PC-3 (cell line): ENCODE results near the gene BEND7. TPM values are rescaled to one million over a fixed set of nuclear protein-coding genes. Genes with fewer than 3 reads are reported as not detected.

ENCODE experiments used
- ATAC-seq: fragments of 200-7000 bp; cut with Tn5 transposase; 2 replicates; pipeline ENCODE4 v1.9.1; 2020; ENCODE audit warnings: mild to moderate bottlenecking, moderate library complexity
- BruUV-seq: library from RNA; stranded (reverse); fragments of 400-500 nt; replicated peaks from 2 replicates; lab custom pipeline; 2021; lab: Mats Ljungman, UMichigan
- CTCF ChIA-PET: fragments of 300-600 bp; sonication (Branson Sonifier 250); formaldehyde crosslinking; loops from one replicate; lab custom pipeline; 2022; ENCODE audit warnings: antibody characterized with exemption; lab: Charles Lee
- POLR2A ChIA-PET: fragments of 300-600 bp; sonication (Branson Sonifier 250); formaldehyde crosslinking; loops from one replicate; lab custom pipeline; 2022; ENCODE audit warnings: antibody characterized with exemption; ENCODE audit not compliant: unreplicated experiment; lab: Charles Lee
- DNase-seq: peaks from one replicate; pipeline ENCODE4 v3.0.0-alpha.2; 2015
- H2AFZ ChIP-seq: fragments of 300-600 bp; sonication (generic); 2 replicates; pipeline ENCODE4 v1.6.0; 2016; ENCODE audit warnings: antibody characterized with exemption, low read length
- H3F3A ChIP-seq: fragments of 300-600 bp; sonication (generic); one replicate; pipeline ENCODE4 v1.6.0; 2017; ENCODE audit warnings: antibody characterized with exemption, low read length, control low read depth, mild to moderate bottlenecking; ENCODE audit not compliant: unreplicated experiment
- H3K27ac ChIP-seq: fragments of 300-600 bp; sonication (generic); 2 replicates; pipeline ENCODE4 v1.5.1; 2016; ENCODE audit warnings: mild to moderate bottlenecking, low read length
- H3K27me3 ChIP-seq: fragments of 300-600 bp; sonication (generic); 2 replicates; pipeline ENCODE4 v1.6.1; 2016; ENCODE audit warnings: low read length, mixed read lengths
- H3K36me3 ChIP-seq: fragments of 300-600 bp; sonication (generic); 2 replicates; pipeline ENCODE4 v1.6.1; 2016; ENCODE audit warnings: low read depth, mixed run types, low read length, mixed read lengths
- H3K4me1 ChIP-seq: fragments of 300-600 bp; sonication (generic); 2 replicates; pipeline ENCODE4 v1.5.1; 2016; ENCODE audit warnings: low read length; ENCODE audit not compliant: insufficient read depth
- H3K4me2 ChIP-seq: fragments of 300-600 bp; sonication (generic); 2 replicates; pipeline ENCODE4 v1.6.0; 2016; ENCODE audit warnings: low read length
- H3K4me3 ChIP-seq: fragments of 300-600 bp; sonication (generic); 2 replicates; pipeline ENCODE4 v1.5.1; 2016; ENCODE audit warnings: mild to moderate bottlenecking, low read length, mixed read lengths
- H3K79me2 ChIP-seq: fragments of 300-600 bp; sonication (generic); 2 replicates; pipeline ENCODE4 v1.6.1; 2017; ENCODE audit warnings: low read length, mixed read lengths
- H3K9ac ChIP-seq: fragments of 300-600 bp; sonication (generic); 2 replicates; pipeline ENCODE4 v1.6.0; 2016; ENCODE audit warnings: mild to moderate bottlenecking, low read length
- H3K9me2 ChIP-seq: fragments of 300-600 bp; sonication (generic); replicated peaks from 2 replicates; pipeline ENCODE4 v1.6.1; 2016; ENCODE audit warnings: mixed run types, low read length, mixed read lengths
- H3K9me3 ChIP-seq: fragments of 300-600 bp; sonication (generic); 2 replicates; pipeline ENCODE4 v1.6.1; 2016; ENCODE audit warnings: low read length, mixed read lengths
- H4K20me1 ChIP-seq: fragments of 300-600 bp; sonication (generic); 2 replicates; pipeline ENCODE4 v1.6.1; 2016; ENCODE audit warnings: low read length, mixed read lengths
- CTCF ChIP-seq: fragments of 300-600 bp; sonication (generic); conservative IDR thresholded peaks from 2 replicates; pipeline ENCODE4 v1.5.1; 2017; ENCODE audit warnings: antibody characterized with exemption, low read depth, mild to moderate bottlenecking, low read length
- EZH2 ChIP-seq: fragments of 300-600 bp; sonication (generic); IDR thresholded peaks from one replicate; pipeline ENCODE4 v1.6.1; 2017; ENCODE audit warnings: antibody characterized with exemption, mild to moderate bottlenecking, low read length; ENCODE audit not compliant: unreplicated experiment
- EZH2phosphoT487 ChIP-seq: fragments of 300-600 bp; sonication (generic); IDR thresholded peaks from 2 replicates; pipeline ENCODE4 v1.6.1; 2018; ENCODE audit warnings: mild to moderate bottlenecking, antibody characterized with exemption, low read length, borderline replicate concordance
- intact Hi-C: fragments of 100-400 bp; cut with micrococcal nuclease; formaldehyde crosslinking; loops from 2 replicates; pipeline ENCODE4 v1.9.0; 2023
- total RNA-seq: library from RNA; depleted of rRNA; stranded (reverse); fragments of >200 nt; gene quantifications from 2 replicates; pipeline ENCODE4 v1.2.3, GENCODE V29; 2014

The BEND7 gene
- total RNA-seq, 1 experiment from 2014 or later = 2.6 TPM

DNA sequence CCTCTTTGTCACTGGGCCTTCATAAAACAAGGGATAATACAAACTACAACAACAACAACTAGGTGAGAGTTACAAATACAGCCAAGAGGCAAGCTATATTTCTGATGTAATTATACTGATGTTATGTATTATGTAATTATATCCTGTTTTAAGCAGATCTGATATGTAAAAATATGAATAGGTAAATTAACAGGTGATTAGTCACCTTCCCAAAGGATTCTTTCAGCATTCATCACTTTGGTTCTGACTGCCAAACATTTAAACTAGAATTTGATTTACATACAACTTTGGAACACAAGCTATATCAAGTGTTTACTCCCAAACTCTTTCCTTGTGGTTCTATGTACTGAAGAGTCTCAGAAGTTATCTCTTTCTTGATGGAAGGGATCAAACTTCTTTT lies 53.7 kb downstream of the BEND7 start:
- POLR2A ChIA-PET = no interaction called here
- no peaks in the 10 kb centered on the region for H3K4me1 ChIP-seq
- no peak overlapping the region for H3K4me3 ChIP-seq
- H4K20me1 ChIP-seq = no peaks in the 10 kb centered on the region
- peak; percentile 15 for ATAC-seq
- no TSS peak for BruUV-seq
- H3K27me3 ChIP-seq = no peaks in the 10 kb centered on the region
- intact Hi-C loops = no loop called here
- peak; percentile 19 for DNase-seq
- no peak overlapping the region for H3K4me2 ChIP-seq
- no peak overlapping the region for H3K27ac ChIP-seq
- H3K36me3 ChIP-seq = no peaks in the 10 kb centered on the region
- H3K9me3 ChIP-seq = no peaks in the 10 kb centered on the region
- TF ChIP-seq EZH2phosphoT487 = no peak
- TF ChIP-seq EZH2 = no peak
- TF ChIP-seq CTCF = no peak
- CTCF ChIA-PET = interaction anchor here (0.7 kb wide), 1 partner anchor 636 kb away, joined by 5 read pairs; no protein-coding TSS in a partner anchor
- H2AFZ ChIP-seq = no peak overlapping the region
- H3K9ac ChIP-seq = no peak overlapping the region
- no peaks in the 10 kb centered on the region for H3K79me2 ChIP-seq
- H3F3A ChIP-seq = no peaks in the 10 kb centered on the region
- H3K9me2 ChIP-seq = no peaks in the 10 kb centered on the region

GRCh38 chr10:13473986-13474385 lies 54.8 kb downstream of the BEND7 start:
- intact Hi-C loops = loop anchor here (5.0 kb wide), 1 partner anchor 183 kb away; no protein-coding TSS in a partner anchor
- H3K4me3 ChIP-seq = no peak overlapping the region
- no peak overlapping the region for H2AFZ ChIP-seq
- no peaks in the 10 kb centered on the region for H4K20me1 ChIP-seq
- TF ChIP-seq EZH2phosphoT487 (no peak), EZH2 (no peak), CTCF (no peak)
- H3K27me3 ChIP-seq = no peaks in the 10 kb centered on the region
- no peaks in the 10 kb centered on the region for H3K79me2 ChIP-seq
- ChIA-PET POLR2A (no interaction called here), CTCF (no interaction called here)
- H3K9ac ChIP-seq = no peak overlapping the region
- H3K36me3 ChIP-seq = no peaks in the 10 kb centered on the region
- no TSS peak for BruUV-seq
- H3K27ac ChIP-seq = no peak overlapping the region
- no peak overlapping the region for H3K4me2 ChIP-seq
- H3K9me3 ChIP-seq = no peaks in the 10 kb centered on the region
- H3F3A ChIP-seq = no peaks in the 10 kb centered on the region
- ATAC-seq (no peak), DNase-seq (no peak)
- no peaks in the 10 kb centered on the region for H3K9me2 ChIP-seq
- no peaks in the 10 kb centered on the region for H3K4me1 ChIP-seq

DNA sequence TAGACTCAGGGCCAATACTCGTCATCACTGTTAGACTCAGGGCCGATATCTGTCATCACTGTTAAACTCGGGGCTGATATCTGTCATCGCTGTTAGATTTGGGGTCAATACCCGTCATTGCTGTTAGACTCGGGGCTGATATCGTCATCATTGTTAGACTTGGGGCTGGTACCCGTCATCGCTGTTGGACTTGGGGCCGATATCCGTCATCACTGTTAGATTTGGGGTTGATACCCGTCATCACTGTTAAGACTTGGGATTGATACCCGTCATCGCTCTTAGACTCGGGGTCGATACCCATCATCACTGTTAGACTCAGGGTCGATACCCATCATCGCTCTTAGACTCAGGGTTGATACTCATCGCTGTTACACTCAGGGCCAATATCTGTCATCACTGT lies 56.5 kb downstream of the BEND7 start:
- no peaks in the 10 kb centered on the region for H3K36me3 ChIP-seq

More for the DNA sequence above, 56.5 kb downstream of the BEND7 start:
- ChIA-PET CTCF (no interaction called here), POLR2A (no interaction called here)
- Histone ChIP-seq H3K9ac (no peak overlapping the region), H3K79me2 (no peaks in the 10 kb centered on the region), H4K20me1 (no peaks in the 10 kb centered on the region), H3K4me2 (no peak overlapping the region), H3K9me3 (no peaks in the 10 kb centered on the region), H3K27me3 (no peaks in the 10 kb centered on the region), H2AFZ (no peak overlapping the region), H3K4me1 (no peaks in the 10 kb centered on the region), H3K4me3 (no peak overlapping the region), H3F3A (no peaks in the 10 kb centered on the region), H3K27ac (no peak overlapping the region), H3K9me2 (no peaks in the 10 kb centered on the region)
- BruUV-seq = no TSS peak
- TF ChIP-seq EZH2phosphoT487 (no peak), CTCF (no peak), EZH2 (no peak)
- ATAC-seq (no peak), DNase-seq (no peak)
- intact Hi-C loops = loop anchor here (5.0 kb wide), 1 partner anchor 185 kb away; no protein-coding TSS in a partner anchor
